ENCODE measurements around the gene EHHADH. TPM values are rescaled to one million over a fixed set of nuclear protein-coding genes. Genes with fewer than 3 reads are reported as not detected.
"Not testable (repeated sequence)": the region's sequence is repeated elsewhere in the genome, so short reads cannot be mapped to it uniquely, and the experiment has no call there.

EHHADH gene
- 1 to 10 TPM; 1.4 to 3.4 (median 1.7) TPM for total RNA-seq

DNA sequence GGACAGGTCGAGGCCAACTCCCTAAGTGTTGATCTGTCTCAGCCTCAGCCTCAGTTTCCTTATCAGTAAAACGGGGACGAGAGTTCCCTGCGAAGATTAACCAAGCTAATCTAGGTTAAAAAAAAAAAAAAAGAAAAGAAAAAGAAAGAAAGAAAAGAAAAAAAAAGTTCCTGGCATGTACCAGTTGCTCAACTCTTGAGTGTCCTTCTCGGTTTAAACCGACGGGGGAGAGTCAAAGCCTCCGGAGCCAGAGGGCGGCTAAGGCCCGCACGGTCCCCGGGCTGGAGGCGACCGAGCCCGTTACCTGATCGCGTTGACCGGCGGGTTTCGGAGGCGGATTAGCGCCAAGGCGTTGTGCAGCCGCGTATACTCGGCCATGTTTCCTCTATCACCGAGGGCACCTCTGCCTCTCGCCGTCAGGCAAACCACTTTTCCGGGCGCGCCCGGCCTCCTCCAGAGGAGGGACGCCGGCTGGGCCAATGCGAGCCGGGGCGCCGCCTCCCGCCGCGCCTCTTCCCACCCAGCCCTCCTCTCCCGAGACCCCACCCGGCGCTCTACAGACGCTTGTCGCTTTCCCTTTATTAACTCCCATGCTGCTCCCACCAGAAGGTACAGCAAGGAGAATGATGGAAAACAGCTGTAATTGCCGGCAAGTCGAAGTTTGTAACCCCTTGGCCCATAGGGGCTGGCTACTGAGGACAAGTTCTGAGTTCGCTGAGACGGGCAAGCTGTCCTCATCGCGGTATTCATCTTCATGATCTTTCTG, at the start of gene EHHADH:
TSS of gene EHHADH (minus strand) at position 405 of the 766 bp plus-strand sequence. CDS start at position 378, 27 bp downstream.
- Histone ChIP-seq H3K27me3 (peaks cover 0 to 4% (median 3%) of the 10 kb centered on the region in 3 donors), H3K36me3 (no peaks in the 10 kb centered on the region), H3K4me1 (no peaks in the 10 kb centered on the region), H3K9me3 (no peaks in the 10 kb centered on the region), H3K27ac (peak within 1 kb of the TSS in 3 of 4 donors; percentile 16 to 66 (median 58)), H3K4me3 (peak within 1 kb of the TSS; percentile 58 to 83 (median 62))
- no peak for TF ChIP-seq POLR2A (IDR thresholded peaks at IDR 0.05)
- TF ChIP-seq CTCF (IDR thresholded peaks at IDR 0.05 in 4 of 5, conservative IDR thresholded peaks at IDR 0.05 in 1 of 5): no peak
- peak; percentile 46 to 54 for ATAC-seq
- peak; percentile 18 to 27 for DNase-seq
- intact Hi-C loops (cut with DNase I; ENCODE audit: low total_unique reads): no loop called here
- in situ Hi-C loops (cut with MboI; ENCODE audit: low sequenced_read_pairs in 4 of 4): no loop called here

DNA sequence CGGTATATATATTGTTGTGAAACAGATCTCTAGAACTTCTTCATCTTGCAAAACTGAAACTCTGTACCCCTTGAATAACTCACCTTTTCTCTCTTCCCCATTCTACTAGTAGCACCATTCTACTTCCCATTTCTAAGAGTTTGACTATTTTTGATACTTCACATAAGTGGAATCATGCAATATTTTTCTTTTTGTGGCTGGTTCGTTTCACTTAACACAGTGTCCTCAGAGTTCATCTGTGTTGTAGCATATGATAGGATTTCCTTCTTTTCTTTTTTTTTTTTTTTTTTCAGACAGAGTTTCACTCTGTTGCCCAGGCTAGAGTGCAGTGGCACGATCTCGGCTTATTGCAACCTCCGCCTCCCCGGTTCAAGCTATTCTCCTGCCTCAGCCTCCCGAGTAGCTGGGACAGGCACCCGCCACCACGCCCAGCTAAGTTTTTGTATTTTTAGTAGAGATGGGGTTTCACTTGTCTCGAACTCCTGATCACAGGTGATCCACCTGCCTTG, 46.1 kb upstream of the EHHADH start:
- H3K27ac ChIP-seq: not testable (repeated sequence)

GRCh38 chr3:185297867-185298266, 44.0 kb upstream of the EHHADH start:
- H3K4me1 ChIP-seq: no peaks in the 10 kb centered on the region
- intact Hi-C loops (cut with DNase I; ENCODE audit: low total_unique reads) (no loop called here), in situ Hi-C loops (cut with MboI; ENCODE audit: low sequenced_read_pairs in 4 of 4) (no loop called here)
- TF ChIP-seq POLR2A (IDR thresholded peaks at IDR 0.05) (no peak), CTCF (IDR thresholded peaks at IDR 0.05 in 4 of 5, conservative IDR thresholded peaks at IDR 0.05 in 1 of 5) (no peak)
- H3K36me3 ChIP-seq: no peaks in the 10 kb centered on the region
- ATAC-seq (no peak), DNase-seq (no peak)
- H3K4me3 ChIP-seq: no peak overlapping the region
- no peak overlapping the region for H3K27ac ChIP-seq
- no peaks in the 10 kb centered on the region for H3K27me3 ChIP-seq
- H3K9me3 ChIP-seq: no peaks in the 10 kb centered on the region

More for the DNA sequence above, 46.1 kb upstream of the EHHADH start:
- DNase-seq; H3K36me3 ChIP-seq; H3K4me3 ChIP-seq; in situ Hi-C loops (cut with MboI; ENCODE audit: low sequenced_read_pairs in 4 of 4); intact Hi-C loops (cut with DNase I; ENCODE audit: low total_unique reads); H3K27me3 ChIP-seq; H3K4me1 ChIP-seq; H3K9me3 ChIP-seq; ATAC-seq: not testable (repeated sequence)

- in situ Hi-C loops (cut with MboI; ENCODE audit: low sequenced_read_pairs in 4 of 4): no loop called here
- H3K4me3 ChIP-seq: no peak overlapping the region
- no peak for ATAC-seq
These were observed 38.4 kb upstream of the EHHADH start for GRCh38 chr3:185292238-185292637.

More at GRCh38 chr3:185292238-185292637, 38.4 kb upstream of the EHHADH start:
- Histone ChIP-seq H3K27ac (no peak overlapping the region), H3K36me3 (no peaks in the 10 kb centered on the region), H3K4me1 (no peaks in the 10 kb centered on the region), H3K9me3 (no peaks in the 10 kb centered on the region), H3K27me3 (no peaks in the 10 kb centered on the region)
- TF ChIP-seq CTCF (IDR thresholded peaks at IDR 0.05 in 4 of 5, conservative IDR thresholded peaks at IDR 0.05 in 1 of 5) (no peak), POLR2A (IDR thresholded peaks at IDR 0.05) (no peak)
- intact Hi-C loops (cut with DNase I; ENCODE audit: low total_unique reads): no loop called here
- DNase-seq: no peak
